HEK293 (cell line): ENCODE data around the gene ARL5A.

Source experiments
- CTCF ChIA-PET: fragments of 350-600 bp; formaldehyde crosslinking; extraction: SDS; loops from one replicate; lab custom pipeline; 2021; ENCODE audit warnings: antibody characterized with exemption; lab: Yijun Ruan, JAX
- POLR2A ChIA-PET: fragments of 300-600 bp; formaldehyde crosslinking; extraction: SDS; loops from one replicate; lab custom pipeline; 2020; ENCODE audit warnings: antibody characterized with exemption, inconsistent platforms; lab: Yijun Ruan, JAX
- H3K27ac ChIP-seq: fragments of 200-500 bp; sonication (Bioruptor generic); 2 replicates; pipeline ENCODE4 v1.5.1; 2014; ENCODE audit warnings: low read depth, low read length, control low read depth, inconsistent platforms; ENCODE audit errors: extremely low read depth
- H3K36me3 ChIP-seq, 2 experiments: fragments of 200-500 bp in 1 of 2; sonication (Bioruptor generic) in 1 of 2; 1 replicate in 1 of 2; 2 replicates in 1 of 2; pipeline ENCODE4 v1.5.1; 2014 to 2017; ENCODE audit warnings: inconsistent platforms in 2 of 2, low read length in 2 of 2; ENCODE audit not compliant: control insufficient read depth in 2 of 2, insufficient read depth in 1 of 2
- H3K4me1 ChIP-seq: fragments of 200-500 bp; sonication (Bioruptor generic); 2 replicates; pipeline ENCODE4 v1.5.1; 2014; ENCODE audit warnings: mild to moderate bottlenecking, low read length, inconsistent platforms; ENCODE audit not compliant: control insufficient read depth, insufficient read depth
- H3K4me3 ChIP-seq: 2 replicates; pipeline ENCODE4 v1.5.1; 2011; ENCODE audit warnings: low read depth, mild to moderate bottlenecking, control low read depth, low read length, moderate library complexity
- H3K9me3 ChIP-seq: fragments of 200-500 bp; sonication (Bioruptor generic); 2 replicates; pipeline ENCODE4 v1.5.1; 2014; ENCODE audit warnings: low read depth, low read length, inconsistent platforms; ENCODE audit not compliant: control insufficient read depth, insufficient read depth
- KLF10 ChIP-seq: fragments of 450-650 bp; IDR thresholded peaks from 2 replicates; pipeline ENCODE4 v1.5.1; 2018; ENCODE audit warnings: missing biosample characterization, mild to moderate bottlenecking, missing genetic modification characterization
- MYNN ChIP-seq: fragments of 450-650 bp; formaldehyde crosslinking; IDR thresholded peaks from 2 replicates; pipeline ENCODE4 v1.5.1; 2016; ENCODE audit warnings: missing biosample characterization, missing genetic modification characterization, borderline replicate concordance
- REPIN1 ChIP-seq: fragments of 450-650 bp; formaldehyde crosslinking; IDR thresholded peaks from 2 replicates; pipeline ENCODE4 v1.5.1; 2017; ENCODE audit warnings: missing biosample characterization, missing genetic modification characterization, low read depth
- SCRT2 ChIP-seq: fragments of 450-650 bp; formaldehyde crosslinking; IDR thresholded peaks from 2 replicates; pipeline ENCODE4 v1.5.1; 2016; ENCODE audit warnings: missing biosample characterization, missing genetic modification characterization
- WT1 ChIP-seq: fragments of 450-650 bp; formaldehyde crosslinking; IDR thresholded peaks from 2 replicates; pipeline ENCODE4 v1.5.1; 2016; ENCODE audit warnings: missing biosample characterization, missing genetic modification characterization
- ZBTB20 ChIP-seq: fragments of 450-650 bp; formaldehyde crosslinking; IDR thresholded peaks from 2 replicates; pipeline ENCODE4 v1.5.1; 2016; ENCODE audit warnings: missing biosample characterization, missing genetic modification characterization
- ZBTB44 ChIP-seq: fragments of 450-650 bp; IDR thresholded peaks from 2 replicates; pipeline ENCODE4 v1.5.1; 2018; ENCODE audit warnings: missing biosample characterization, mild to moderate bottlenecking, missing genetic modification characterization
- ZBTB8A ChIP-seq: fragments of 450-650 bp; formaldehyde crosslinking; IDR thresholded peaks from 2 replicates; pipeline ENCODE4 v1.5.1; 2016; ENCODE audit warnings: missing biosample characterization, missing genetic modification characterization
- ZEB2 ChIP-seq: fragments of 450-650 bp; formaldehyde crosslinking; IDR thresholded peaks from 2 replicates; pipeline ENCODE4 v1.5.1; 2016; ENCODE audit warnings: missing biosample characterization, missing genetic modification characterization
- ZFP41 ChIP-seq: fragments of 450-650 bp; formaldehyde crosslinking; IDR thresholded peaks from 2 replicates; pipeline ENCODE4 v1.5.1; 2016; ENCODE audit warnings: missing biosample characterization, missing genetic modification characterization, borderline replicate concordance
- ZNF114 ChIP-seq: fragments of 450-650 bp; formaldehyde crosslinking; IDR thresholded peaks from 2 replicates; pipeline ENCODE4 v1.5.0; 2017; ENCODE audit warnings: missing biosample characterization, missing genetic modification characterization
- ZNF391 ChIP-seq: fragments of 450-650 bp; formaldehyde crosslinking; IDR thresholded peaks from 2 replicates; pipeline ENCODE4 v1.5.1; 2016; ENCODE audit warnings: low read depth, missing biosample characterization, missing genetic modification characterization, borderline replicate concordance
- ZNF394 ChIP-seq: fragments of 450-650 bp; formaldehyde crosslinking; IDR thresholded peaks from 2 replicates; pipeline ENCODE4 v1.5.1; 2016; ENCODE audit warnings: missing biosample characterization, missing genetic modification characterization, mild to moderate bottlenecking, moderate library complexity, borderline replicate concordance
- ZNF585B ChIP-seq: fragments of 450-650 bp; formaldehyde crosslinking; IDR thresholded peaks from 2 replicates; pipeline ENCODE4 v1.5.1; 2016; ENCODE audit warnings: missing biosample characterization, missing genetic modification characterization
- ZNF600 ChIP-seq: fragments of 450-650 bp; formaldehyde crosslinking; IDR thresholded peaks from 2 replicates; pipeline ENCODE4 v1.5.1; 2016; ENCODE audit warnings: missing biosample characterization, missing genetic modification characterization
- ZNF621 ChIP-seq: fragments of 450-650 bp; formaldehyde crosslinking; IDR thresholded peaks from 2 replicates; pipeline ENCODE4 v1.5.1; 2017; ENCODE audit warnings: missing biosample characterization, missing genetic modification characterization
- ZNF623 ChIP-seq: fragments of 450-650 bp; formaldehyde crosslinking; IDR thresholded peaks from 2 replicates; pipeline ENCODE4 v1.5.1; 2016; ENCODE audit warnings: missing biosample characterization, missing genetic modification characterization
- ZNF704 ChIP-seq: fragments of 450-650 bp; formaldehyde crosslinking; IDR thresholded peaks from 2 replicates; pipeline ENCODE4 v1.5.1; 2016; ENCODE audit warnings: missing biosample characterization, missing genetic modification characterization
- ZNF830 ChIP-seq: fragments of 450-650 bp; IDR thresholded peaks from 2 replicates; pipeline ENCODE4 v1.5.0; 2018; ENCODE audit warnings: missing biosample characterization, missing genetic modification characterization, low read depth, mild to moderate bottlenecking, moderate library complexity
- ZNF843 ChIP-seq: fragments of 450-650 bp; formaldehyde crosslinking; IDR thresholded peaks from 2 replicates; pipeline ENCODE4 v1.5.1; 2016; ENCODE audit warnings: missing biosample characterization, missing genetic modification characterization
- ZSCAN16 ChIP-seq: fragments of 450-650 bp; formaldehyde crosslinking; IDR thresholded peaks from 2 replicates; pipeline ENCODE4 v1.5.1; 2016; ENCODE audit warnings: missing biosample characterization, missing genetic modification characterization
- ZSCAN18 ChIP-seq: fragments of 450-650 bp; formaldehyde crosslinking; IDR thresholded peaks from 2 replicates; pipeline ENCODE4 v1.5.1; 2016; ENCODE audit warnings: missing biosample characterization, missing genetic modification characterization
- ZSCAN30 ChIP-seq: fragments of 450-650 bp; IDR thresholded peaks from 2 replicates; pipeline ENCODE4 v1.5.1; 2018; ENCODE audit warnings: missing biosample characterization, mild to moderate bottlenecking, missing genetic modification characterization, moderate library complexity

ARL5A gene

GRCh38 chr2:151824886-151825285, 3.3 kb downstream of the ARL5A start:
- Histone ChIP-seq H3K4me3 (no peak overlapping the region), H3K36me3 (no peaks in the 10 kb centered on the region), H3K9me3 (no peaks in the 10 kb centered on the region), H3K27ac (no peak overlapping the region), H3K4me1 (peaks cover 4% of the 10 kb centered on the region; the same call in 1 of the 2 replicates)
- TF ChIP-seq ZNF621 (tag by site-specific recombination) (no peak), MYNN (no peak), ZNF600 (no peak), KLF10 (tag by site-specific recombination) (no peak), SCRT2 (tag by site-specific recombination) (no peak), ZNF623 (tag by site-specific recombination) (no peak)
- CTCF ChIA-PET, result interaction anchor here (0.6 to 0.7 kb wide), 3 partner anchors 97 to 891 kb away, joined by 3 to 4 read pairs (median 3); no protein-coding TSS in a partner anchor
- POLR2A ChIA-PET, result interaction anchor here (1.4 kb wide), 1 partner anchor 67 kb away, joined by 3 read pairs; no protein-coding TSS in a partner anchor

GRCh38 chr2:151823651-151824050, 4.6 kb downstream of the ARL5A start:
- ChIA-PET POLR2A (interaction anchor here (1.4 kb wide), 1 partner anchor 68 kb away, joined by 3 read pairs; no protein-coding TSS in a partner anchor), CTCF (no interaction called here)
- no peak for TF ChIP-seq ZBTB8A (tag by site-specific recombination)
- no peak for TF ChIP-seq ZNF585B
- no peak for TF ChIP-seq ZNF391 (tag by site-specific recombination)
- no peak for TF ChIP-seq ZBTB44
- TF ChIP-seq ZNF704, result no peak
- TF ChIP-seq ZNF830 (tag by site-specific recombination), result no peak
- TF ChIP-seq ZSCAN16 (tag by site-specific recombination), result no peak
- TF ChIP-seq REPIN1 (tag by site-specific recombination), result no peak
- no peak for TF ChIP-seq MYNN
- TF ChIP-seq ZEB2, result no peak
- TF ChIP-seq ZNF394 (tag by site-specific recombination), result no peak
- TF ChIP-seq ZFP41 (tag by site-specific recombination), result no peak
- TF ChIP-seq ZNF114 (tag by site-specific recombination), result no peak
- no peak for TF ChIP-seq ZSCAN18 (tag by site-specific recombination)
- no peak for TF ChIP-seq WT1 (tag by site-specific recombination)
- no peak for TF ChIP-seq ZSCAN30 (tag by site-specific recombination)
- no peak for TF ChIP-seq ZNF843 (tag by site-specific recombination)
- no peak for TF ChIP-seq ZBTB20 (tag by site-specific recombination)
- Histone ChIP-seq H3K36me3 (no peaks in the 10 kb centered on the region), H3K9me3 (no peaks in the 10 kb centered on the region), H3K4me1 (peaks cover 4% of the 10 kb centered on the region; the same call in 1 of the 2 replicates), H3K4me3 (no peak overlapping the region), H3K27ac (no peak overlapping the region)
